CD4-positive, CD25-positive, alpha-beta regulatory T cell (primary cell): ENCODE data around the gene SSUH2. TPM values are rescaled to one million over a fixed set of nuclear protein-coding genes. Genes with fewer than 3 reads are reported as not detected.
"Not testable (repeated sequence)": the region's sequence is repeated elsewhere in the genome, so short reads cannot be mapped to it uniquely, and the experiment has no call there.

Source experiments
- ATAC-seq, 2 donors: fragments of 150-1000 bp; cut with Tn5 transposase; one replicate each; pipeline ENCODE4 v1.10.0; 2021; ENCODE audit warnings: low read depth in 2 of 2, moderate number of reproducible peaks in 2 of 2, moderate library complexity in 1 of 2
- DNase-seq, 3 donors: peaks; one replicate each; pipeline versions ENCODE4 v3.0.0 to v3.0.0-alpha.2; 2012 to 2022; ENCODE audit warnings: mixed read lengths in 1 of 3
- H3K27ac ChIP-seq: one replicate; pipeline ENCODE4 v1.7.0; 2013; ENCODE audit warnings: mild to moderate bottlenecking, low read length; ENCODE audit not compliant: insufficient read depth, poor library complexity, severe bottlenecking
- H3K27me3 ChIP-seq: one replicate; pipeline ENCODE4 v1.7.0; 2013; ENCODE audit warnings: low read length; ENCODE audit not compliant: control insufficient read depth, insufficient read depth
- H3K36me3 ChIP-seq: one replicate; pipeline ENCODE4 v1.7.0; 2013; ENCODE audit warnings: mild to moderate bottlenecking, low read length, moderate library complexity; ENCODE audit not compliant: control insufficient read depth, insufficient read depth
- H3K4me1 ChIP-seq: 2 replicates; pipeline ENCODE4 v1.7.0; 2013; ENCODE audit warnings: mild to moderate bottlenecking, low read length; ENCODE audit not compliant: insufficient read depth, control insufficient read depth, poor library complexity, severe bottlenecking
- H3K4me3 ChIP-seq: one replicate; pipeline ENCODE4 v1.7.0; 2013; ENCODE audit warnings: low read depth, mild to moderate bottlenecking, low read length, moderate library complexity
- H3K9me3 ChIP-seq, 2 experiments: 1 replicate in 1 of 2; 2 replicates in 1 of 2; pipeline ENCODE4 v1.7.0; 2013; ENCODE audit warnings: low read length in 2 of 2, mild to moderate bottlenecking in 1 of 2, moderate library complexity in 1 of 2; ENCODE audit not compliant: control insufficient read depth in 2 of 2
- H3K27ac Mint-ChIP-seq, 3 donors: one replicate each; pipeline ENCODE4 v1.8.0; 2020 to 2022; ENCODE audit warnings: mild to moderate bottlenecking in 3 of 3, mixed read lengths in 3 of 3, moderate library complexity in 2 of 3
- H3K27me3 Mint-ChIP-seq: one replicate; pipeline ENCODE4 v1.8.0; 2022; ENCODE audit warnings: mild to moderate bottlenecking, mixed read lengths
- H3K36me3 Mint-ChIP-seq: one replicate; pipeline ENCODE4 v1.8.0; 2020; ENCODE audit warnings: mixed read lengths
- H3K4me1 Mint-ChIP-seq, 4 donors: one replicate each; pipeline ENCODE4 v1.8.0; 2020 to 2022; ENCODE audit warnings: mixed read lengths in 4 of 4, mild to moderate bottlenecking in 1 of 4
- H3K4me3 Mint-ChIP-seq, 4 donors: one replicate each; pipeline ENCODE4 v1.8.0; 2020 to 2022; ENCODE audit warnings: mild to moderate bottlenecking in 4 of 4, mixed read lengths in 4 of 4, moderate library complexity in 3 of 4
- H3K9me3 Mint-ChIP-seq, 7 donors: one replicate each; pipeline ENCODE4 v1.8.0; 2020 to 2022; ENCODE audit warnings: mixed read lengths in 7 of 7, mild to moderate bottlenecking in 3 of 7, moderate library complexity in 2 of 7
- polyA plus RNA-seq, 4 donors: library from polyadenylated mRNA; unstranded; fragments of 300-500 nt; fragmentation: Illumina TruSeq; gene quantifications; one replicate each; pipeline ENCODE4 v1.2.3, GENCODE V29; 2021
- total RNA-seq: library from RNA; stranded (reverse); gene quantifications from one replicate; pipeline ENCODE4 v1.2.3, GENCODE V29; 2022

The SSUH2 gene
- total and polyA plus RNA-seq, 5 donors from 2014 or later: not detected

DNA sequence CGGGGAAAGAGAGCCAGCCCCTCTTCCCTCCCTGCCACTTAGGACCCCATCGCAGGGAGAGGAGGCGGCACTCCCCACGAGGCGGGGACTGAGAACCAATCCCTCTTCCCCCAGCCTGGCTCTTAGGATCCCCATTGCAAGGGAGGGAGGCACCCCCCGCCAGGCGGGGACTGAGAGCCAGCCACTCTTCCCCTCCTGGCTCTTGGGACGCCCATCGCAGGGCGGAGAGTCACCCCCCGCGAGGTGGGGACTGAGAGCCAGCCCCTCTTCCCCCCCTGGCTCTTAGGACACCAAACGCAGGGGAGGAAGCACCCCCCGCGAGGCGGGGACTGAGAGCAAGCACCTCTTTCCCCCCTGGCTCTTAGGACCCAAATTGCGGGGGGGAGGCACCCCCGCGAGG lies 34.2 kb upstream of the SSUH2 start:
- H3K9me3 Mint-ChIP-seq: no peaks in the 10 kb centered on the region
- no peak for DNase-seq
- Histone ChIP-seq H3K36me3 (no peaks in the 10 kb centered on the region), H3K9me3 (no peaks in the 10 kb centered on the region), H3K27ac (no peak overlapping the region), H3K4me1 (no peaks in the 10 kb centered on the region), H3K27me3 (no peaks in the 10 kb centered on the region), H3K4me3 (no peak overlapping the region)
- no peaks in the 10 kb centered on the region for H3K36me3 Mint-ChIP-seq
- ATAC-seq: no peak
- H3K27ac Mint-ChIP-seq: no peak overlapping the region
- H3K27me3 Mint-ChIP-seq: peaks cover 6% of the 10 kb centered on the region
- H3K4me3 Mint-ChIP-seq: no peak overlapping the region
- H3K4me1 Mint-ChIP-seq: no peaks in the 10 kb centered on the region

DNA sequence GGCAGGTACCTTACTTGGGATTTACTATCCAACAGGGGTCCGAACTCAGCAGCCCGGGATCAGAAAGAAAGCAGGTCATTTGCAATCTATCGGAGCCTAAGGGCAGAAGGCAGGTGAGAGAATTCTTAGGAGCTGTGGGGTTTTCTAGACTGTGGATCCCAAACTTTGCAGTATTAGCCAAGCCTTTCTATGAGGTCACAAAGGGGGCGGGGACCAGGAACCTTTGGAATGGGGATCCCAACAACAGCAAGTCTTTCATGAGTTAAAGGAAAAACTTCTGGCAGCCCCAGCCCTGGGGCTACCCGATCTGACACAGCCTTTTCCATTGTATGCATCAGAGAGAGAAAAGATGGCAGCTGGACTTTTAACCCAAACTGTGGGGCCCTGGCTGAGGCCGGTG lies 32.7 kb upstream of the SSUH2 start:
- H3K4me1 ChIP-seq, H3K27me3 ChIP-seq, H3K4me1 Mint-ChIP-seq, H3K27ac Mint-ChIP-seq, H3K4me3 ChIP-seq, H3K9me3 Mint-ChIP-seq, ATAC-seq, DNase-seq, H3K27ac ChIP-seq, H3K36me3 ChIP-seq, H3K9me3 ChIP-seq, H3K27me3 Mint-ChIP-seq, H3K4me3 Mint-ChIP-seq, H3K36me3 Mint-ChIP-seq: not testable (repeated sequence)

DNA sequence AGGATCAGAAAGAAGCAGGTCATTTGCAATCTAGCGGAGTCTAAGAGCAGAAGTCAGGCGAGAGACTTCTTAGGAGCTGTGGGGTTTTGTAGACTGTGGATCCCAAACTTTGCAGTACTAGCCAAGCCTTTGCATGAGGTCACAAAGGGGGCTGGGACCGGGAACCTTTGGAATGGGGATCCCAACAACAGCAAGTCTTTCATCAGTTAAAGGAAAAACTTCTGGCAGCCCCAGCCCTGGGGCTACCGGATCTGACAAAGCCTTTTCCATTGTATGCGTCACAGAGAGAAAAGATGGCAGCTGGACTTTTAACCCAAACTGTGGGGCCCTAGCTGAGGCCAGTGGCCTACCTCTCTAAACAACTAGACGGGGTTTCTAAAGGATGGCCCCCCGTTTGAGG lies 31.0 kb upstream of the SSUH2 start:
- not testable (repeated sequence) for DNase-seq

DNA sequence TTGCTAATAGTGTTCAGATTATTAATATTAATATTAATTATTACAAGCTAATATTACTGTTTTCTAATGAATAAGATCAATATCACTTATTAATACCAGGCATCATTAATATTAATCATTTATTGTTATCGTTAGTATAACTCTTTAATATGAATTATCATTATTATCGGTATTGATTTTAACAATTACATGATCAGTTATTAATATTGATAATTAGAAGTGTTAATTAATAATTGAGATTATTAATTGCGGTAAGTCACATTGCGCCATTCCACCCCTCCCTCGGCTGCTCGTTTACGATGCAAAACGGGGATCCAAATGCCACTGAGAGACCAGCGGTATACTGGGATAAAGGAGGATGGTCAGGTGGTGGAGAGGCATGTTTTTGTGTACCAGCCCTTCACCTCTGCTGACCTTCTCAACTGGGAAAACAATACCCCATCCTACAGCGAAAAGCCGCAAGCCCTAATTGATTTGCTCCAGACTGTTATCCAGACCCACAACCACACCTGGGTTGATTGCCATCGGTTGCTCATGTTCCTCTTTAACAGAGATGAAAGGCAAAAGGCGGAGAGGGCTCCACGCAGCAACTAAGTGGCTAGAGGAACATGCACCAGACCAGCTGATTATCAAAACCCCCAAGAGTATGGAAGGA lies 28.6 kb upstream of the SSUH2 start:
- H3K9me3 ChIP-seq: no peaks in the 10 kb centered on the region
- H3K27ac Mint-ChIP-seq: no peak overlapping the region
- no peaks in the 10 kb centered on the region for H3K27me3 ChIP-seq
- no peaks in the 10 kb centered on the region for H3K27me3 Mint-ChIP-seq
- H3K4me3 ChIP-seq: no peak overlapping the region
- no peaks in the 10 kb centered on the region for H3K9me3 Mint-ChIP-seq
- no peak overlapping the region for H3K4me3 Mint-ChIP-seq
- DNase-seq: no peak
- no peaks in the 10 kb centered on the region for H3K36me3 Mint-ChIP-seq
- no peak for ATAC-seq
- H3K4me1 Mint-ChIP-seq: no peaks in the 10 kb centered on the region
- H3K36me3 ChIP-seq: no peaks in the 10 kb centered on the region
- H3K4me1 ChIP-seq: no peaks in the 10 kb centered on the region
- no peak overlapping the region for H3K27ac ChIP-seq

More for the DNA sequence above, 31.0 kb upstream of the SSUH2 start:
- not testable (repeated sequence) for H3K36me3 Mint-ChIP-seq, H3K27ac Mint-ChIP-seq, H3K27me3 Mint-ChIP-seq, H3K27ac ChIP-seq, H3K4me1 Mint-ChIP-seq, H3K9me3 Mint-ChIP-seq, H3K4me3 Mint-ChIP-seq, H3K27me3 ChIP-seq, H3K36me3 ChIP-seq, H3K4me1 ChIP-seq, H3K9me3 ChIP-seq, ATAC-seq, H3K4me3 ChIP-seq

DNA sequence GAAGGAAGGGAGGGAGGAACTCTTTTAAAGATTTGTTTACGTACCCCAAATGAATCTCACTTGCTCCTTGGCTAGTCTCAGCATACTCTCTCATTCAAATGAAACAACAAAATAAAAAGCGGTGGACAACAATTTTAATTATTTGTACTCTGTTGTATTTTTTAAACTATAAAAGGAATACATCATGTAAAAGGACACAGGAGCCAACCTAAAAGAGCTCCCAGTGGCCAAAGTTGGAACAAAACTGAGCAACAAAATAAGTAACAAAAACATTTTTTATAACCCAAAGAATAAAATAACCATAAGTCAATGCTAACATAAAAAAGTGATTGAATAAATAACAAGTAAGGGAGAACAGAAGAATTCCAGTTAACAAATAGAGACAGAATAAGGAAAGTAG lies 24.4 kb upstream of the SSUH2 start:
- Mint-ChIP-seq H3K4me3 (no peak overlapping the region), H3K27ac (no peak overlapping the region), H3K4me1 (no peaks in the 10 kb centered on the region), H3K36me3 (no peaks in the 10 kb centered on the region), H3K9me3 (peaks cover 0 to 1% (median 0%) of the 10 kb centered on the region in 7 donors), H3K27me3 (peaks cover 19% of the 10 kb centered on the region)
- DNase-seq: no peak
- no peaks in the 10 kb centered on the region for H3K36me3 ChIP-seq
- H3K4me3 ChIP-seq: no peak overlapping the region
- H3K27ac ChIP-seq: no peak overlapping the region
- H3K4me1 ChIP-seq: no peaks in the 10 kb centered on the region
- no peaks in the 10 kb centered on the region for H3K27me3 ChIP-seq
- H3K9me3 ChIP-seq: no peaks in the 10 kb centered on the region
- ATAC-seq: no peak

DNA sequence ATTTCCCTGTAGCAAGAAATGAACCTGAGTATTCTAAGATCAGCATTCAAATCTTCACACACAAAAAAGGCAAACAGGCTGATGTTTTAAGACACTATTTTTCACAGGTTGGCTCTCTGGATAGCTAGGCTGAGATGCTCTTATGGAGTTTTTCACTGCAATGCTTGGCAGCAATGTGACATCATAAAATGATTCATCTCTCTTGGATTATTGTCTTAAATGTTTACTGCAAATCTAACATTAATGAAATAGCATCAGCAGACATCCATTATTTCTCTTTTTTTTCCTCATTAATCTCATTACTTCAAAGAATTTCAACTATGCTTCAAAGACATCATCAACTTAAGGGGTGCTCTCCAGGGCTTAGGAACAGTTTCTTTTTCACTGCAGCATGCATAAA lies 23.6 kb upstream of the SSUH2 start:
- DNase-seq (no peak), ATAC-seq (no peak)
- no peak overlapping the region for H3K4me3 Mint-ChIP-seq
- no peak overlapping the region for H3K27ac Mint-ChIP-seq
- no peaks in the 10 kb centered on the region for H3K4me1 Mint-ChIP-seq
- peaks cover 0 to 1% (median 0%) of the 10 kb centered on the region in 7 donors for H3K9me3 Mint-ChIP-seq
- H3K9me3 ChIP-seq: no peaks in the 10 kb centered on the region
- no peak overlapping the region for H3K4me3 ChIP-seq
- H3K4me1 ChIP-seq: no peaks in the 10 kb centered on the region
- H3K36me3 Mint-ChIP-seq: no peaks in the 10 kb centered on the region
- H3K27ac ChIP-seq: no peak overlapping the region
- H3K36me3 ChIP-seq: no peaks in the 10 kb centered on the region
- no peaks in the 10 kb centered on the region for H3K27me3 ChIP-seq
- H3K27me3 Mint-ChIP-seq: peaks cover 24% of the 10 kb centered on the region

DNA sequence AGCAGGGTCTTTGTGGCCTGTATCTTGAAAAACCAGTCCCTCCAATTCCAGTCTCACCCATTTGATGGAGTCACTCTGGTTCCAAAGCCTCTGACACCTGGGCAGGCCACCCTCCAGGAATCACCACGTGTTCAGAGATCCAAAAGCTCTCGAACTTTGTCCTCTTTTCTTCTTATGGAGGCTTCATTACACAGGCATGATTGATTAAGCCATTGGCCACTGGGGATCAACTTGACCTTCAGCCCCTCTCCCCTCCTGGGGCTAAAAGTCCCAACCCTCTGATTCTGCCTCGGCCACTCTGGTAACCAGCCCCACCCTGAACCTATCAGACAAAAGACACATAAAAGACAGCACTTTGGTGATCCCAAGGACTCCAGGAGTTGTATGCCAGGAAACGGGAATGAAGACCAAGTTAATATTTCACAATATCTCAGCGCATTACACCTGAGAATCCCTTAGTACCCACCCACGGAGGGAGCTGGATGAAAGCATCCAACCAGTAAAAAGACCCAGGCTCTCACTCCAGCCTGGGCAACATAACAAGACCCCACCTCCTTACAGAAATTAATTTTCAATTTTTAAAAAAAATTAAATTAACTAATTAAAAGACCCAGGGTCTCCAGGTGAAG lies 23.0 kb upstream of the SSUH2 start:
- Mint-ChIP-seq H3K4me3 (no peak overlapping the region), H3K27ac (no peak overlapping the region), H3K4me1 (no peaks in the 10 kb centered on the region), H3K36me3 (no peaks in the 10 kb centered on the region), H3K27me3 (peaks cover 24% of the 10 kb centered on the region), H3K9me3 (peaks cover 0 to 1% (median 0%) of the 10 kb centered on the region in 7 donors)
- DNase-seq (no peak), ATAC-seq (no peak)
- H3K27ac ChIP-seq: no peak overlapping the region
- no peaks in the 10 kb centered on the region for H3K9me3 ChIP-seq
- H3K27me3 ChIP-seq: no peaks in the 10 kb centered on the region
- H3K36me3 ChIP-seq: no peaks in the 10 kb centered on the region
- H3K4me3 ChIP-seq: no peak overlapping the region
- H3K4me1 ChIP-seq: no peaks in the 10 kb centered on the region

DNA sequence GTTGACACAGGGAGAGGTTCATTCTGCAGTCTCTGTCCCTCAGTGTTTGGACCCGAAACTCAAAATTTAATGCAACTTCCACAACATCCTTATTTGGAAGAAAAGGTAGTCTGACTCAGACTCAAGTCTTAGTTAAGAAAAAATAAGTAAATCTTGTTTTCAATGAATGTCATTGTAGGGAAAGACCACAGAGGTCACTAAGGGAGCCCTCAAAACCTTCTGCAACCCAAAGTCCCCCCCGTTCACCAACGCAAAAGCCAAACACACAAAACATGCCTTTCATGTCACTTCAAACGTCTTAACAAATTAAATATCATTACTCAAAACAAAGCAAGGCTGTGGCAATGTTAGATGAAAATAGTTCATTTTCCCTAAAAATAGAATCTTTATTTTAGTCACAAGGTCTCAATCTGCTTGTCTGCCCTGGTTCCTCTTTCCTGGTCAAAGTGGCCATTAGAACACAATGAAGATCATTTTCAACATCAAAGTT lies 20.9 kb upstream of the SSUH2 start:
- Mint-ChIP-seq H3K9me3 (peaks cover 0 to 3% (median 0%) of the 10 kb centered on the region in 7 donors), H3K27me3 (peaks cover 27% of the 10 kb centered on the region), H3K4me1 (no peaks in the 10 kb centered on the region)

More for the DNA sequence above, 20.9 kb upstream of the SSUH2 start:
- no peak overlapping the region for H3K27ac Mint-ChIP-seq
- H3K36me3 Mint-ChIP-seq: no peaks in the 10 kb centered on the region
- H3K4me3 Mint-ChIP-seq: no peak overlapping the region
- no peak for ATAC-seq
- no peaks in the 10 kb centered on the region for H3K9me3 ChIP-seq
- H3K36me3 ChIP-seq: no peaks in the 10 kb centered on the region
- no peak overlapping the region for H3K27ac ChIP-seq
- no peak for DNase-seq
- H3K27me3 ChIP-seq: no peaks in the 10 kb centered on the region
- no peak overlapping the region for H3K4me3 ChIP-seq
- no peaks in the 10 kb centered on the region for H3K4me1 ChIP-seq
